Fibroblast of lung (primary cell): ENCODE data around the gene TRIM34.

Source experiments
- EZH2 ChIP-seq: IDR thresholded peaks from 2 replicates; pipeline ENCODE4 v1.5.1; 2012; ENCODE audit warnings: low read length, control low read depth, mild to moderate bottlenecking; ENCODE audit errors: missing control alignments
- TF ChIP-seq, protein P1 (sequence below), 2 donors: IDR thresholded peaks in 1 of 2; conservative IDR thresholded peaks in 1 of 2; 1 replicate in 1 of 2; 2 replicates in 1 of 2; pipeline ENCODE4 v1.5.1; 2011 to 2012; ENCODE audit warnings: low read length in 2 of 2, control low read depth in 1 of 2, inconsistent platforms in 1 of 2, low read depth in 1 of 2, mild to moderate bottlenecking in 1 of 2

DNA sequence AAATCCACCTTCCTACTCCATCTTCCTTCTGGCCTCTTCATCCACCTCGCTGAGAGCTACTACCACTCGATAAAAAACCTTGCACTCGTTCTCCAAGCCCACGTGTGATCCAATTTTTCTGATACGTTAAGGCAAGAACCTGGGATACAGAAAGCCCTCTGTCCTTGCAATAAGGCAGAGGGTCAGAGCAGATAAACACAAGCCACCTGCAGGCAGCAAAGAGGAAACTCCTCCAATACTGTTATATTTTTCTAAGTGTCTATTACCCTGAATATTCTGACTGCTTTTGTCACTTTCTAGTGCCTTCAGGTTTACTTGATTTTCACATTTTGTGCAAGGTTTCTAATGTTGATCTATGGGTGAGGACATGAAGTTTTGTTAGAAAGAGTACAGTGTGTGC is 33.5 kb downstream of the TRIM34 start:
- TF ChIP-seq, protein P1, sequence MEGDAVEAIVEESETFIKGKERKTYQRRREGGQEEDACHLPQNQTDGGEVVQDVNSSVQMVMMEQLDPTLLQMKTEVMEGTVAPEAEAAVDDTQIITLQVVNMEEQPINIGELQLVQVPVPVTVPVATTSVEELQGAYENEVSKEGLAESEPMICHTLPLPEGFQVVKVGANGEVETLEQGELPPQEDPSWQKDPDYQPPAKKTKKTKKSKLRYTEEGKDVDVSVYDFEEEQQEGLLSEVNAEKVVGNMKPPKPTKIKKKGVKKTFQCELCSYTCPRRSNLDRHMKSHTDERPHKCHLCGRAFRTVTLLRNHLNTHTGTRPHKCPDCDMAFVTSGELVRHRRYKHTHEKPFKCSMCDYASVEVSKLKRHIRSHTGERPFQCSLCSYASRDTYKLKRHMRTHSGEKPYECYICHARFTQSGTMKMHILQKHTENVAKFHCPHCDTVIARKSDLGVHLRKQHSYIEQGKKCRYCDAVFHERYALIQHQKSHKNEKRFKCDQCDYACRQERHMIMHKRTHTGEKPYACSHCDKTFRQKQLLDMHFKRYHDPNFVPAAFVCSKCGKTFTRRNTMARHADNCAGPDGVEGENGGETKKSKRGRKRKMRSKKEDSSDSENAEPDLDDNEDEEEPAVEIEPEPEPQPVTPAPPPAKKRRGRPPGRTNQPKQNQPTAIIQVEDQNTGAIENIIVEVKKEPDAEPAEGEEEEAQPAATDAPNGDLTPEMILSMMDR (conservative IDR thresholded peaks at IDR 0.05 in 1 of 2, IDR thresholded peaks at IDR 0.05 in 1 of 2; ENCODE audit: low read depth in 1 of 2, low read length in 2 of 2): no peak
- no peak for TF ChIP-seq EZH2
